ENCODE results near the gene PDE1A.

DNA sequence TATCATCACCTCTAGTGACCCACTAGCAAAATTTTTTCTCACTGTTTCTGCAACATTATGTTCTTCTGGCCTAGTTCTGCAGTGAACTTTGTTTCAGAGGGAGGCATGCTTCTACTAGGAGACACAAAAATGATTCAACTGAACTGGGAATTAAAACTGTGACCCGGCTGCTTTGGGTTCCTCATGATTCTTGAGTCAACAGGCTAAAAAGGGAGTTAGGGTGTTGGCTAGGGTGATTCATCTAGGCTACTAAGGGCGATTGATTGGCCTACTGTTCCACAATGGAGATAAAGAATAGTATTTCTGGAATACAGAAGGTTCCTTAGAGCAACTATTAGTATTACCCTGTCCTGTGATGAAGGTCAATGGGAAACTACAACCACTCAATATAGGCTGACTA, 261.6 kb downstream of the PDE1A start:
- TF ChIP-seq, protein P1, sequence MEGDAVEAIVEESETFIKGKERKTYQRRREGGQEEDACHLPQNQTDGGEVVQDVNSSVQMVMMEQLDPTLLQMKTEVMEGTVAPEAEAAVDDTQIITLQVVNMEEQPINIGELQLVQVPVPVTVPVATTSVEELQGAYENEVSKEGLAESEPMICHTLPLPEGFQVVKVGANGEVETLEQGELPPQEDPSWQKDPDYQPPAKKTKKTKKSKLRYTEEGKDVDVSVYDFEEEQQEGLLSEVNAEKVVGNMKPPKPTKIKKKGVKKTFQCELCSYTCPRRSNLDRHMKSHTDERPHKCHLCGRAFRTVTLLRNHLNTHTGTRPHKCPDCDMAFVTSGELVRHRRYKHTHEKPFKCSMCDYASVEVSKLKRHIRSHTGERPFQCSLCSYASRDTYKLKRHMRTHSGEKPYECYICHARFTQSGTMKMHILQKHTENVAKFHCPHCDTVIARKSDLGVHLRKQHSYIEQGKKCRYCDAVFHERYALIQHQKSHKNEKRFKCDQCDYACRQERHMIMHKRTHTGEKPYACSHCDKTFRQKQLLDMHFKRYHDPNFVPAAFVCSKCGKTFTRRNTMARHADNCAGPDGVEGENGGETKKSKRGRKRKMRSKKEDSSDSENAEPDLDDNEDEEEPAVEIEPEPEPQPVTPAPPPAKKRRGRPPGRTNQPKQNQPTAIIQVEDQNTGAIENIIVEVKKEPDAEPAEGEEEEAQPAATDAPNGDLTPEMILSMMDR (IDR thresholded peaks at IDR 0.05): no peak
- no peak for TF ChIP-seq EP300 (IDR thresholded peaks at IDR 0.05)
- TF ChIP-seq POLR2A (IDR thresholded peaks at IDR 0.05): no peak
- no peak for TF ChIP-seq POLR2AphosphoS5 (IDR thresholded peaks at IDR 0.05)

Data from stomach (tissue), 4 donors.